Measurements from ENCODE around the gene KRT8.

Gene KRT8

DNA sequence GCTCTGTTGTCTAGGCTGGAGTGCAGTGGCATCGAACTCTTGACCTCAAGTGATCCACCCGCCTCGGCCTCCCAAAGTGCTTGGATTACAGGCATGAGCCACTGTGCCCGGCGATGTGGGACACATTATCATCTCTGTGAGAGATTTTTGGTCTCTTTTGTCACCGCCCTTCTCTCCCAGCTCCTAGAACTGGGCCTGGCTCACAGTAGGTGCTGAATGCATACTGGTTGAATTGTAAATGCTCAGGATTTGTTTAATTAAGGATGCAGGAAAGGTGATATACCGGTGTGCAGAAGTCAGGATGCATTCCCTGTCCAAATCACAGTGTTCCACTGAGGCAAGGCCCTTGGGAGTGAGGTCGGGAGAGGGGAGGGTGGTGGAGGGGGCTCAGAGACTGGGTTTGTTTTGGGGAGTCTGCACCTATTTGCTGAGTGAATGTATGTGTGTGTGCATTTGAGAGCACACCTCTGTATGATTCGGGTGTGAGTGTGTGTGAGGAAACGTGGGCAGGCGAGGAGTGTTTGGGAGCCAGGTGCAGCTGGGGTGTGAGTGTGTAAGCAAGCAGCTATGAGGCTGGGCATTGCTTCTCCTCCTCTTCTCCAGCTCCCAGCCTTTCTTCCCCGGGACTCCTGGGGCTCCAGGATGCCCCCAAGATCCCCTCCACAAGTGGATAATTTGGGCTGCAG lies 43.0 kb upstream of the KRT8 start:
- DNase-seq (ENCODE audit: low read depth in 1 of 2, low spot score in 1 of 2), result no peak
- no peak overlapping the region for H3K4me3 ChIP-seq (replicated peaks; ENCODE audit: insufficient read depth, low read length)
- H3K27me3 ChIP-seq (ENCODE audit: insufficient read depth, poor library complexity, severe bottlenecking), result peaks cover 13% of the 10 kb centered on the region
- H3K27ac ChIP-seq (replicated peaks), result no peak overlapping the region
- TF ChIP-seq, protein P1, sequence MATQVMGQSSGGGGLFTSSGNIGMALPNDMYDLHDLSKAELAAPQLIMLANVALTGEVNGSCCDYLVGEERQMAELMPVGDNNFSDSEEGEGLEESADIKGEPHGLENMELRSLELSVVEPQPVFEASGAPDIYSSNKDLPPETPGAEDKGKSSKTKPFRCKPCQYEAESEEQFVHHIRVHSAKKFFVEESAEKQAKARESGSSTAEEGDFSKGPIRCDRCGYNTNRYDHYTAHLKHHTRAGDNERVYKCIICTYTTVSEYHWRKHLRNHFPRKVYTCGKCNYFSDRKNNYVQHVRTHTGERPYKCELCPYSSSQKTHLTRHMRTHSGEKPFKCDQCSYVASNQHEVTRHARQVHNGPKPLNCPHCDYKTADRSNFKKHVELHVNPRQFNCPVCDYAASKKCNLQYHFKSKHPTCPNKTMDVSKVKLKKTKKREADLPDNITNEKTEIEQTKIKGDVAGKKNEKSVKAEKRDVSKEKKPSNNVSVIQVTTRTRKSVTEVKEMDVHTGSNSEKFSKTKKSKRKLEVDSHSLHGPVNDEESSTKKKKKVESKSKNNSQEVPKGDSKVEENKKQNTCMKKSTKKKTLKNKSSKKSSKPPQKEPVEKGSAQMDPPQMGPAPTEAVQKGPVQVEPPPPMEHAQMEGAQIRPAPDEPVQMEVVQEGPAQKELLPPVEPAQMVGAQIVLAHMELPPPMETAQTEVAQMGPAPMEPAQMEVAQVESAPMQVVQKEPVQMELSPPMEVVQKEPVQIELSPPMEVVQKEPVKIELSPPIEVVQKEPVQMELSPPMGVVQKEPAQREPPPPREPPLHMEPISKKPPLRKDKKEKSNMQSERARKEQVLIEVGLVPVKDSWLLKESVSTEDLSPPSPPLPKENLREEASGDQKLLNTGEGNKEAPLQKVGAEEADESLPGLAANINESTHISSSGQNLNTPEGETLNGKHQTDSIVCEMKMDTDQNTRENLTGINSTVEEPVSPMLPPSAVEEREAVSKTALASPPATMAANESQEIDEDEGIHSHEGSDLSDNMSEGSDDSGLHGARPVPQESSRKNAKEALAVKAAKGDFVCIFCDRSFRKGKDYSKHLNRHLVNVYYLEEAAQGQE (IDR thresholded peaks at IDR 0.05; ENCODE audit: insufficient replicate concordance, low read depth), result no peak
- TF ChIP-seq SPI1 (IDR thresholded peaks at IDR 0.05; ENCODE audit: borderline replicate concordance, low read depth) (no peak), POLR2AphosphoS5 (IDR thresholded peaks at IDR 0.05; ENCODE audit: low read depth) (no peak), GABPA (IDR thresholded peaks at IDR 0.05; ENCODE audit: low read depth) (no peak)
- TF ChIP-seq, protein P2, sequence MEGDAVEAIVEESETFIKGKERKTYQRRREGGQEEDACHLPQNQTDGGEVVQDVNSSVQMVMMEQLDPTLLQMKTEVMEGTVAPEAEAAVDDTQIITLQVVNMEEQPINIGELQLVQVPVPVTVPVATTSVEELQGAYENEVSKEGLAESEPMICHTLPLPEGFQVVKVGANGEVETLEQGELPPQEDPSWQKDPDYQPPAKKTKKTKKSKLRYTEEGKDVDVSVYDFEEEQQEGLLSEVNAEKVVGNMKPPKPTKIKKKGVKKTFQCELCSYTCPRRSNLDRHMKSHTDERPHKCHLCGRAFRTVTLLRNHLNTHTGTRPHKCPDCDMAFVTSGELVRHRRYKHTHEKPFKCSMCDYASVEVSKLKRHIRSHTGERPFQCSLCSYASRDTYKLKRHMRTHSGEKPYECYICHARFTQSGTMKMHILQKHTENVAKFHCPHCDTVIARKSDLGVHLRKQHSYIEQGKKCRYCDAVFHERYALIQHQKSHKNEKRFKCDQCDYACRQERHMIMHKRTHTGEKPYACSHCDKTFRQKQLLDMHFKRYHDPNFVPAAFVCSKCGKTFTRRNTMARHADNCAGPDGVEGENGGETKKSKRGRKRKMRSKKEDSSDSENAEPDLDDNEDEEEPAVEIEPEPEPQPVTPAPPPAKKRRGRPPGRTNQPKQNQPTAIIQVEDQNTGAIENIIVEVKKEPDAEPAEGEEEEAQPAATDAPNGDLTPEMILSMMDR (IDR thresholded peaks at IDR 0.05; ENCODE audit: insufficient read depth, low read length), result no peak

- no peak overlapping the region for H3K27ac ChIP-seq (replicated peaks)
- no peak for TF ChIP-seq POLR2AphosphoS5 (IDR thresholded peaks at IDR 0.05; ENCODE audit: low read depth)
- TF ChIP-seq, protein P1 (IDR thresholded peaks at IDR 0.05; ENCODE audit: insufficient replicate concordance, low read depth), result no peak
- TF ChIP-seq GABPA (IDR thresholded peaks at IDR 0.05; ENCODE audit: low read depth), result no peak
- TF ChIP-seq SPI1 (IDR thresholded peaks at IDR 0.05; ENCODE audit: borderline replicate concordance, low read depth), result no peak
- TF ChIP-seq, protein P2 (IDR thresholded peaks at IDR 0.05; ENCODE audit: insufficient read depth, low read length), result no peak
- H3K4me3 ChIP-seq (replicated peaks; ENCODE audit: insufficient read depth, low read length), result no peak overlapping the region
- H3K27me3 ChIP-seq (ENCODE audit: insufficient read depth, poor library complexity, severe bottlenecking), result peaks cover 13% of the 10 kb centered on the region
- no peak for DNase-seq (ENCODE audit: low read depth in 1 of 2, low spot score in 1 of 2)
These were observed 42.1 kb upstream of the KRT8 start for GRCh38 chr12:52946797-52947547.

GRCh38 chr12:52946334-52946733 lies 41.5 kb upstream of the KRT8 start:
- no peak for DNase-seq (ENCODE audit: low read depth in 1 of 2, low spot score in 1 of 2)
- no peak overlapping the region for H3K27ac ChIP-seq (replicated peaks)
- H3K4me3 ChIP-seq (replicated peaks; ENCODE audit: insufficient read depth, low read length), result no peak overlapping the region
- H3K27me3 ChIP-seq (ENCODE audit: insufficient read depth, poor library complexity, severe bottlenecking), result peaks cover 13% of the 10 kb centered on the region
- no peak for TF ChIP-seq SPI1 (IDR thresholded peaks at IDR 0.05; ENCODE audit: borderline replicate concordance, low read depth)
- no peak for TF ChIP-seq POLR2AphosphoS5 (IDR thresholded peaks at IDR 0.05; ENCODE audit: low read depth)

GRCh38 chr12:52945389-52946232 lies 40.7 kb upstream of the KRT8 start:
- TF ChIP-seq, protein P2 (IDR thresholded peaks at IDR 0.05; ENCODE audit: insufficient read depth, low read length), result no peak
- no peak for TF ChIP-seq SPI1 (IDR thresholded peaks at IDR 0.05; ENCODE audit: borderline replicate concordance, low read depth)
- no peak for TF ChIP-seq GABPA (IDR thresholded peaks at IDR 0.05; ENCODE audit: low read depth)
- TF ChIP-seq, protein P1 (IDR thresholded peaks at IDR 0.05; ENCODE audit: insufficient replicate concordance, low read depth), result no peak
- TF ChIP-seq POLR2AphosphoS5 (IDR thresholded peaks at IDR 0.05; ENCODE audit: low read depth), result no peak
- H3K27me3 ChIP-seq (ENCODE audit: insufficient read depth, poor library complexity, severe bottlenecking), result peaks cover 13% of the 10 kb centered on the region
- no peak for DNase-seq (ENCODE audit: low read depth in 1 of 2, low spot score in 1 of 2)
- no peak overlapping the region for H3K27ac ChIP-seq (replicated peaks)
- no peak overlapping the region for H3K4me3 ChIP-seq (replicated peaks; ENCODE audit: insufficient read depth, low read length)
